Spleen (tissue), 7 donors: ENCODE data around the gene EPN1.

Experiments
- POLR2A ChIP-seq, 3 donors: fragments of 450-650 bp; IDR thresholded peaks; one replicate each; pipeline ENCODE4 v1.5.1; 2017; ENCODE audit warnings: antibody characterized with exemption in 3 of 3, mild to moderate bottlenecking in 1 of 3
- POLR2AphosphoS5 ChIP-seq, 3 donors: sonication (generic); formaldehyde crosslinking; IDR thresholded peaks; one replicate each; pipeline ENCODE4 v1.5.1; 2017; ENCODE audit warnings: antibody characterized with exemption in 3 of 3
- TF ChIP-seq, protein P1 (sequence below), 11 experiments: fragments of 200-600 bp in 7 of 11; fragments of 450-650 bp in 4 of 11; sonication (generic) in 4 of 11; IDR thresholded peaks in 8 of 11; conservative IDR thresholded peaks in 3 of 11; 1 replicate in 7 of 11; 2 replicates in 4 of 11; pipeline versions ENCODE4 v1.4.0 to v1.8.0; 2016 to 2021; ENCODE audit warnings: antibody characterized with exemption in 11 of 11, inconsistent platforms in 4 of 11, mild to moderate bottlenecking in 1 of 11
- donor health status: DM: no; HTN: no; CAD: no; lungs with moderate emphysema.
- donor health status: DM: no; HTN: no; CAD: no.
- donor health status: DM: no; HTN: no; CAD: no.

DNA sequence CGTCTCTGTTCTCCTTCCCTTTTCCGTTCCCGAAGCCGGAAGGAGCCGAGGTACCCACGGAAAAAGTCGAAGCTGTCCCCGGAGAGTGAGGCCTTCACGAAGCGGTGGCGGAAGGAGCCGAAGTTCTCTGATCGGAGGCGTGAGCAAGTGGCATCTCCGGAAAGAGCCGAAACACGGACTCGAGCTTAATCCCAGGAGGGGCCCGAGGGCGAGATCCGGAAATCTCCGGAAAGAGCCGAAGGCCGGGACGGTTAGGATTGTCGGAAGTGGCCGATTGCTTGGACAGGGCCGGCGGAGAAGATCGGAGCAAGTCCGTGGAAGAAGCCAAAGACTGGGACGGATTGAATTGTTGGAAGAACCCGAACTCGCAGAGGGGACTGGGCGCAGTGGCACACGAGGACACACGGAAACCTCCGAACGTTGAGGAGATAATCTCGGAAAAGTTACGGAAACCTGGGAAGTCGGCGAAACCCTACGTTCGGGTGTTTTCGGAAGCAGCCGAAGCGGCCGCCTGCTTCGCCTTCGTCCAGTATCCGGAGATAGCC lies 20.6 kb upstream of the EPN1 start:
- TF ChIP-seq, protein P1, sequence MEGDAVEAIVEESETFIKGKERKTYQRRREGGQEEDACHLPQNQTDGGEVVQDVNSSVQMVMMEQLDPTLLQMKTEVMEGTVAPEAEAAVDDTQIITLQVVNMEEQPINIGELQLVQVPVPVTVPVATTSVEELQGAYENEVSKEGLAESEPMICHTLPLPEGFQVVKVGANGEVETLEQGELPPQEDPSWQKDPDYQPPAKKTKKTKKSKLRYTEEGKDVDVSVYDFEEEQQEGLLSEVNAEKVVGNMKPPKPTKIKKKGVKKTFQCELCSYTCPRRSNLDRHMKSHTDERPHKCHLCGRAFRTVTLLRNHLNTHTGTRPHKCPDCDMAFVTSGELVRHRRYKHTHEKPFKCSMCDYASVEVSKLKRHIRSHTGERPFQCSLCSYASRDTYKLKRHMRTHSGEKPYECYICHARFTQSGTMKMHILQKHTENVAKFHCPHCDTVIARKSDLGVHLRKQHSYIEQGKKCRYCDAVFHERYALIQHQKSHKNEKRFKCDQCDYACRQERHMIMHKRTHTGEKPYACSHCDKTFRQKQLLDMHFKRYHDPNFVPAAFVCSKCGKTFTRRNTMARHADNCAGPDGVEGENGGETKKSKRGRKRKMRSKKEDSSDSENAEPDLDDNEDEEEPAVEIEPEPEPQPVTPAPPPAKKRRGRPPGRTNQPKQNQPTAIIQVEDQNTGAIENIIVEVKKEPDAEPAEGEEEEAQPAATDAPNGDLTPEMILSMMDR (IDR thresholded peaks at IDR 0.05 in 8 of 11, conservative IDR thresholded peaks at IDR 0.05 in 3 of 11) = no peak
- TF ChIP-seq POLR2A (IDR thresholded peaks at IDR 0.05) (no peak), POLR2AphosphoS5 (IDR thresholded peaks at IDR 0.05) (no peak)
